IPS-15b (cell line): ENCODE data around the gene ALDH1B1.
"Not testable (repeated sequence)": the region's sequence is repeated elsewhere in the genome, so short reads cannot be mapped to it uniquely, and the experiment has no call there.

Source experiments
- H3K27me3 ChIP-seq: one replicate; pipeline ENCODE4 v1.6.1; 2013; ENCODE audit warnings: low read length; ENCODE audit not compliant: control insufficient read depth, insufficient read depth
- H3K36me3 ChIP-seq: one replicate; pipeline ENCODE4 v1.6.1; 2013; ENCODE audit warnings: low read length; ENCODE audit not compliant: control insufficient read depth, insufficient read depth
- H3K4me1 ChIP-seq: one replicate; pipeline ENCODE4 v1.6.1; 2013; ENCODE audit warnings: mild to moderate bottlenecking, low read length; ENCODE audit not compliant: control insufficient read depth, insufficient read depth
- H3K4me3 ChIP-seq: one replicate; pipeline ENCODE4 v1.5.1; 2013; ENCODE audit warnings: low read depth, low read length
- H3K9ac ChIP-seq: one replicate; pipeline ENCODE4 v1.6.1; 2013; ENCODE audit warnings: low read depth, mild to moderate bottlenecking, low read length
- H3K9me3 ChIP-seq: one replicate; pipeline ENCODE4 v1.6.1; 2013; ENCODE audit warnings: mild to moderate bottlenecking, low read length; ENCODE audit not compliant: control insufficient read depth, insufficient read depth

ALDH1B1 gene

DNA sequence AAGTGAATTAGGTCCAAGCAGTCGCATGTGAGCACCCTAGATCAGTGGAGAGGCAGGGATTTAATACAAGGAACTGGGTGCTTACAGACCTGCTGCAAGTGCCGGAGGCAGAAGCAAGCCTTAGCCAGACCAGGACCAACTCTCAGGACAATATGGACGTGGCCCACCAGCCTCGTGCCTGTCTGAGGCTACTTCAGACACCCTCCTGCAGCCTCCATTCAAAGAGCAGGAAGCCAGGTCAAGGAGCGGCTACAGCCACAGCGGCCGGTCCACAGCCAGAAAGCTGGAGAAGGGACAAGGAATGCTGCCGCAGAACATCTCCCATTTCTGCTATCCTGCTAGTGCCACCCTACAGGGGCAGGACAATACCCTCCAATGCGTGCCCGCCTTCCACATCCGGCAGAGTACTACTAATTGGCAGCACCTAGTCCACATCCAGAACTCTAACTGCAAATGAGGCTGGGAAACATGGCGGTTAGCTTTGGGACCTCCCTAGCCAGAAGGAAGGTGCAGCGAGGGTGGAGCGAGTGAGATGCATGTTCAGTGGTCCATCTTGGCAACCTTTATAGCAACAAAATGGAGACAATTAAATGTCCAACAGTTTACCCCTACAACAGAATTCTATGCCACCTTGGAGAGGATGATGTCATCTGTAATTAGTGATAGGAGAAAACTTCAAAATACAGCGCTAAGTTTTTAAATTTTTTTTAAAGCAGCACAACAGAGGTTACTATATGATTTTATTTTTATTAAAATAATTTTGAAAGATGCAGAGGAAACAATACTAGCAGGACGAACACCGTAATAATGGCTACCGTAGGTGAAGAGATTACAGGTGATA lies 1.0 kb upstream of the ALDH1B1 start:
- peak overlapping the region; percentile 82 for H3K4me3 ChIP-seq

DNA sequence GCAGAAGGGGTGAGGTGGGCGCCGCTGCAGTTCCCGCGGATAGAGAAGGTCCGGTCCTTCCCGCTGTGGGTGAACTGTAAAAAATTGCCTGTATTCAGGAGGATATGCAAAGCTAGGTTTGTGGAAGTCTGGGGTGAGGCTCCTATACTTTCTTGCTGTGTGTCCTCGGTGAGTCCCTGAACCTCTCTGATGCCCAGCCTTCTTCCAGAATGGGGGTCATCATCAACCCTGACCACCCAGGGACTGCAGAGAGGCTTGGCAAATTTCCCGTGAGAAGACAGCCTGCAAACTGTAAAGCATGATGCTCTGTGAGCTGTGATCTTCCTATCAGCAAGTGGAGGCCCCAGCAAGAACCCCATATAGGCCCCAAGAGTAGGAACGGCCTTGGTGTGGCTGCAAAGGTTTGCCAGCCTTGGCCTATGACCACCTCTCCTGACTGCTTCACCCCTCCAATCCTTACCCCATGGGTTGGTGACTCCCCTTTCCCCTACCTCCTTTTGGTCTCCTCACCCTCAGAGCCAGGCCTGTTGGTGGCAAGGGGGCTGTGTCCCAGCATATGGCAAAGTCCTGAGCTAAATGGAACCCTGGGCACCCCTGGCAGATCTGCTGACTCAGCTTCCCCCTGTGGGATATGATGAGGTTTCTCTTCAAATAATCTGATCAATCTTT lies 760 bp downstream of the ALDH1B1 start:
- Histone ChIP-seq H3K36me3 (peaks cover 17% of the 10 kb centered on the region), H3K9ac (peak overlapping the region; percentile 90), H3K9me3 (no peaks in the 10 kb centered on the region), H3K4me1 (peaks cover 4% of the 10 kb centered on the region), H3K27me3 (peaks cover 6% of the 10 kb centered on the region), H3K4me3 (peak overlapping the region; percentile 82)

More for the DNA sequence above, 1.0 kb upstream of the ALDH1B1 start:
- H3K27me3 ChIP-seq = peaks cover 8% of the 10 kb centered on the region
- peaks cover 4% of the 10 kb centered on the region for H3K4me1 ChIP-seq
- H3K9ac ChIP-seq = no peak overlapping the region
- no peaks in the 10 kb centered on the region for H3K9me3 ChIP-seq
- H3K36me3 ChIP-seq = peaks cover 10% of the 10 kb centered on the region

DNA sequence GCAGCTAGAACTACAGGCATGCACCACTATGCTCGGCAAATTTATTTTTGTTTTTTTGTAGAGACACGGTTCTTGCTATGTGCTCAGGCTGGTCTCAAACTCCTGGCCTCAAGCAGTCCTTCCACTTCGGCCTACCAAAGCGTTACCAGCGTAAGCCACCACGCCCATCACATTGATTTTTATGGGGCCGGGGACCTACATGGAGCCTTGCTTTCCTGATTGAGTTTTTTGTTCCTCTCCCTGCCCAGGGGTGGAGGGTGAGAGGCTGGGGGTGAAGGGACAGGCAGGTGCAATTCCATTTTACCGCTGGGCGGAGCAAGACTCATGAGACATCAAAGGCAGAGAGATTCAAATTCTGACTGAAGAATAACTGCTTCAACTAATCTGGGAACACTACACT lies 1.9 kb downstream of the ALDH1B1 start:
- no peak overlapping the region for H3K4me3 ChIP-seq
- H3K9me3 ChIP-seq = no peaks in the 10 kb centered on the region
- H3K9ac ChIP-seq = no peak overlapping the region
- H3K36me3 ChIP-seq = peaks cover 17% of the 10 kb centered on the region
- peaks cover 4% of the 10 kb centered on the region for H3K27me3 ChIP-seq
- H3K4me1 ChIP-seq = peaks cover 4% of the 10 kb centered on the region

DNA sequence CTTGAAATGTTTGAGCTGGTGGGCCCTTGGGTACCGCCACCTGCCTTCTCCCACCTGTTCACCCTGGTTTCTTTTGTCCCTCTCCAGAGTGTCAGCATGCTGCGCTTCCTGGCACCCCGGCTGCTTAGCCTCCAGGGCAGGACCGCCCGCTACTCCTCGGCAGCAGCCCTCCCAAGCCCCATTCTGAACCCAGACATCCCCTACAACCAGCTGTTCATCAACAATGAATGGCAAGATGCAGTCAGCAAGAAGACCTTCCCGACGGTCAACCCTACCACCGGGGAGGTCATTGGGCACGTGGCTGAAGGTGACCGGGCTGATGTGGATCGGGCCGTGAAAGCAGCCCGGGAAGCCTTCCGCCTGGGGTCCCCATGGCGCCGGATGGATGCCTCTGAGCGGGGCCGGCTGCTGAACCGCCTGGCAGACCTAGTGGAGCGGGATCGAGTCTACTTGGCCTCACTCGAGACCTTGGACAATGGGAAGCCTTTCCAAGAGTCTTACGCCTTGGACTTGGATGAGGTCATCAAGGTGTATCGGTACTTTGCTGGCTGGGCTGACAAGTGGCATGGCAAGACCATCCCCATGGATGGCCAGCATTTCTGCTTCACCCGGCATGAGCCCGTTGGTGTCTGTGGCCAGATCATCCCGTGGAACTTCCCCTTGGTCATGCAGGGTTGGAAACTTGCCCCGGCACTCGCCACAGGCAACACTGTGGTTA lies 3.3 kb downstream of the ALDH1B1 start:
- H3K9ac ChIP-seq = no peak overlapping the region
- H3K27me3 ChIP-seq = peaks cover 4% of the 10 kb centered on the region
- peaks cover 17% of the 10 kb centered on the region for H3K36me3 ChIP-seq
- H3K9me3 ChIP-seq = no peaks in the 10 kb centered on the region
- no peak overlapping the region for H3K4me3 ChIP-seq
- peaks cover 4% of the 10 kb centered on the region for H3K4me1 ChIP-seq

DNA sequence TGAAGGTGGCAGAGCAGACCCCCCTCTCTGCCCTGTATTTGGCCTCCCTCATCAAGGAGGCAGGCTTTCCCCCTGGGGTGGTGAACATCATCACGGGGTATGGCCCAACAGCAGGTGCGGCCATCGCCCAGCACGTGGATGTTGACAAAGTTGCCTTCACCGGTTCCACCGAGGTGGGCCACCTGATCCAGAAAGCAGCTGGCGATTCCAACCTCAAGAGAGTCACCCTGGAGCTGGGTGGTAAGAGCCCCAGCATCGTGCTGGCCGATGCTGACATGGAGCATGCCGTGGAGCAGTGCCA lies 3.8 kb downstream of the ALDH1B1 start:
- peaks cover 4% of the 10 kb centered on the region for H3K27me3 ChIP-seq
- H3K9me3 ChIP-seq = no peaks in the 10 kb centered on the region
- peaks cover 4% of the 10 kb centered on the region for H3K4me1 ChIP-seq
- peaks cover 17% of the 10 kb centered on the region for H3K36me3 ChIP-seq
- H3K4me3 ChIP-seq = no peak overlapping the region
- H3K9ac ChIP-seq = no peak overlapping the region

DNA sequence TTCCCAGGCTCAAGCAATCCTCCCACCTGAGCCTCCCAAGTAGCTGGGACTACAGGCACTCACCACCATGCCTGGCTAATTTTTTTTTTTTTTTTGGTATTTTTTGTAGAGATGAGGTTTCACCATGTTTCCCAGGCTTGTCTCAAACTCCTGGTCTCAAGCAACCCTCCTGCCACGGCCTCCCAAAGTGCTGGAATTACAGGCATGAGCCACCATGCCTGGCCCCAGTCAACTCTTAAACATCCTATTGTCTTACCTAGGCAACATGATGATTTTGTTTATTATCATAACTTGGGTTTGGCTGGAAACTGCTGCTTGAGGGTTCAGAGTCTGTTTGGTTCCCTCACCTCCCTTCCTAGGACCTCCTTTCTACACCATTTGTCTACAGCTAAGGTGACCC lies 6.7 kb downstream of the ALDH1B1 start:
- peaks cover 17% of the 10 kb centered on the region for H3K36me3 ChIP-seq
- not testable (repeated sequence) for H3K27me3 ChIP-seq, H3K9me3 ChIP-seq, H3K9ac ChIP-seq, H3K4me3 ChIP-seq, H3K4me1 ChIP-seq

DNA sequence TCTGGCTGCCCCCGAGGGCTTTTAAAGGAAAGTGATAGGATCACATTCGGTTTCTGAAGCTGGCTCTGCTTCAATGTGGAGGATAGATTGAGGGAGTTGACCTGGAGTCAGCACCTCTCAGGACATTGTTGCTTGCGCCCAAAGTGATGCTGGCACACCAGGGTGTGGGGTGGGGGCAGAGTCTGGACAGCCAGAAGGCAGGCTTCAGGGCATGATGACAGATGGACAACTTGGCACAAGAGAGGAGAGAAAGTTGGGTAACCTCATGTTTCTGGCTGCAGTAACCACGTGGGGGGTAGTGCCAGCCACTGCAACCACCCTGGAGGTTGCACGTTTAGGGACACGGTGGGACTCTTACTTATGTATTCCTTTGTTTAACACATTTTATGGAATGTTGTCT lies 9.5 kb downstream of the ALDH1B1 start:
- H3K27me3 ChIP-seq = no peaks in the 10 kb centered on the region
- H3K9ac ChIP-seq = no peak overlapping the region
- H3K4me3 ChIP-seq = no peak overlapping the region
- H3K9me3 ChIP-seq = no peaks in the 10 kb centered on the region
- H3K36me3 ChIP-seq = peaks cover 3% of the 10 kb centered on the region
- no peaks in the 10 kb centered on the region for H3K4me1 ChIP-seq

DNA sequence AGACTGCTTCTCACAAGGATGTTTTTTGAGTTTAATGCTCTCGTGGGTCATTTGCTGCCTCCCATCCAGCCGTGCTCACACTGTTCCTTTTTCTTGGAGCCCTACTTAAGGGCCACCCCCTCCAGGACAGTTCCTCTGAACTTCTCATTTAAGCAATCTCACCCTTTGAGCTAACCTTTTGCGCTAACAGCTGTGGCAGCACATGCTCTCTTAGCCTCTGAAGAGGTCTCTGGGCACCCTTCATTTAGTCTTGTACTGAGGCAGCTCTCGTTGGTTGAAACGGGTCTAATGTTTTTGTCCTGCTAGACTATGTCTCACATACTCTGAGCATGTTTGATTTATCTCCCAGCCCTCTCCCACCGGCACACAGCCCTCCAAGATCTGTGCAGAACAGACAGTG lies 11.8 kb downstream of the ALDH1B1 start:
- no peak overlapping the region for H3K9ac ChIP-seq

DNA sequence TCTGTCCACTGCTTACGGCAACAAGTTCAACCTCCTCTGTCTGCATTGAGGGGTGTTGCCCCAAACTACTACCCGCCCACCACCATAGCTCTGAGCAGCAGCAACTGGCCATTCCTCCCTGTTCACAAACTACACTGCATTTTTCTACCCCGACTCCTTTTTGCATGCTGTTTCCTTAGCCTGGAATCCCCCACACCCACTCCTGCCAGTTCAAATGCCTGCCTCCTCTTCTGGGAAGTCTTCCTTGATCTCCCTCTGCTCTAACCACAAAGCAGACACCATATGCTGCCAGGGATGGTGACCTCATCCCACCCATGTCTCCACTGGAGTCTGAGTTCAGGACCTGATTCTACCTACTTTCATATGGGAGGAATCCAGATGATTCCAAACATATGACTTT lies 13.3 kb downstream of the ALDH1B1 start:
- H3K27me3 ChIP-seq = no peaks in the 10 kb centered on the region
- peaks cover 2% of the 10 kb centered on the region for H3K36me3 ChIP-seq
- no peak overlapping the region for H3K9ac ChIP-seq
- H3K4me3 ChIP-seq = no peak overlapping the region
- H3K9me3 ChIP-seq = no peaks in the 10 kb centered on the region
- no peaks in the 10 kb centered on the region for H3K4me1 ChIP-seq

More for the DNA sequence above, 11.8 kb downstream of the ALDH1B1 start:
- no peaks in the 10 kb centered on the region for H3K9me3 ChIP-seq
- H3K4me1 ChIP-seq = no peaks in the 10 kb centered on the region
- no peaks in the 10 kb centered on the region for H3K27me3 ChIP-seq
- H3K36me3 ChIP-seq = no peaks in the 10 kb centered on the region
- no peak overlapping the region for H3K4me3 ChIP-seq

DNA sequence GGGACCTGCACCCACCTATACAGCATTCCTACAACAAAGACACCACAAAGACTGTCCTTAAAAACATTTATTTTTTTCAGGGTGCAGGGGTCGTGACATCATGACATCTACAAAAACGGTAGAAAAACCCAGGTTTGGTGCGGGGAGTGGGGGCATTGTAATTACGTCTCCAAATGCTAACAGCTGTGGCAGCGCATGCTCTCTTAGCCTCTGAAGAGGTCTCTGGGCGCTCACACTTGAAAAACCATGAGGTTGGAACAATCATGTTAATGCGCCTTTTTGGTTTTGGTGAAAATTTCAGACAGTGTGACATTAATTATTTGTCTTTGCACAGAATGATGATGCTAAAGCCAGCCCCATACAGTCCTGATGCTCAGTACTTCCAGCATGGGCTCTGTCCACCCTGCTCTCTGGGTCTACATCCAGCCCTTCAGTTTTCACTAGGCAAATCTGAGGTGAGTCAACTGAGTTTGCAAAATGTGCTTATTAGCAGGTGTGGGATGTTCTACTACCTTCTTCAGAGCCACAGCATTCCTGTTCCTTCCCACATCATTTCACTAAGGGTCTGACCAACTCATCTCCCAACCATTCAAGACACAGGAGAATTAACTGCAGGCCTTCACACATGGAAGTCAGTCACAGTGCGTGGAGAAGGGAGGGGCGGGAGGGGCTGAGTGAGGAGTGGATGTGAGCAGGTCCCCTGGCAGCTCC lies 14.1 kb downstream of the ALDH1B1 start:
- no peaks in the 10 kb centered on the region for H3K9me3 ChIP-seq
- no peak overlapping the region for H3K9ac ChIP-seq
- no peaks in the 10 kb centered on the region for H3K4me1 ChIP-seq
- no peak overlapping the region for H3K4me3 ChIP-seq
- peaks cover 2% of the 10 kb centered on the region for H3K36me3 ChIP-seq
- no peaks in the 10 kb centered on the region for H3K27me3 ChIP-seq

DNA sequence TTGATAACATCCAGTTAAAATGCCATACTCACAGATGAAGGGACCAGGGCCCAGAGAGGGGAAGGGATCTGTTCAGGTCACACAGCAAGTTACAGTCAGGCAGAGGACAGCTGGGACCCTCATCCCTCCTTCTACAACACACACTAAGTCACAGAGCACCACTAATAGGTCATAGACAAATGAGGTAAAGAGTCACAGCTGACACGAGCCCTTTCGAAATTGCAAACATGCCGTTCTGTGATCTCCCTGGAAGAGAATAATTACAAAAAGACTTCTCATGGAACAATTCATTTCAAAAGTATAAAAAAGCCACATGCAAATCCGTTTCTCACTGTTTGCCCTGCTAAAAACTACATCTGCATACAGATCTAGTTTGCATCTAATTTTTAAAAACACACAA lies 16.2 kb downstream of the ALDH1B1 start:
- no peaks in the 10 kb centered on the region for H3K9me3 ChIP-seq
- no peak overlapping the region for H3K9ac ChIP-seq
- no peak overlapping the region for H3K4me3 ChIP-seq
- no peaks in the 10 kb centered on the region for H3K27me3 ChIP-seq
- peaks cover 2% of the 10 kb centered on the region for H3K36me3 ChIP-seq
- H3K4me1 ChIP-seq = no peaks in the 10 kb centered on the region
